ENCODE results near the gene RBM20.
"Not testable (repeated sequence)": the region's sequence is repeated elsewhere in the genome, so short reads cannot be mapped to it uniquely, and the experiment has no call there.

RBM20 gene

GRCh38 chr10:110643653-110644597, at the start of gene RBM20:
Gene RBM20 (plus strand): TSS chr10:110644336. CDS start chr10:110644455, 119 bp downstream.
- peak; percentile 5 for DNase-seq

DNA sequence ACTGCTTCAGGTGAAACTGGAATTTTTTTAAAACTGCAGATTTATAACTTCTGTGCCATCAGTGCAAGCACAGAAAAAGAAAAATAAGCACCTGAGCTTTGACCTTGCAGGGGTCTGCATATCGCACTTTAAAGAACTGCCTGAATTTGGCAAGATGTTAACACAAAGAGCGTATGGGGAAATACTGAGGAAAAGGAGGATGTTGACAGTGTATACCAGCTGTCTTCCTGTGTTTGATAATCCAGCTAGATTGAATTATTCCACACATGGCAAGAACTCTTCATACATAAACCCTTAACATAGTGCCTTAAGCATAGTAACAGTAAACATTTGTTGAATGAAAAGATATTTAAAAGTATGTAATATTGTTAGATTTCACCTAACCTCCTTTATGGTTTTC, 46.7 kb upstream of the RBM20 start:
- no peak for DNase-seq

- peak; percentile 18 for DNase-seq
These were observed 43.5 kb upstream of the RBM20 start for GRCh38 chr10:110600487-110601101.

DNA sequence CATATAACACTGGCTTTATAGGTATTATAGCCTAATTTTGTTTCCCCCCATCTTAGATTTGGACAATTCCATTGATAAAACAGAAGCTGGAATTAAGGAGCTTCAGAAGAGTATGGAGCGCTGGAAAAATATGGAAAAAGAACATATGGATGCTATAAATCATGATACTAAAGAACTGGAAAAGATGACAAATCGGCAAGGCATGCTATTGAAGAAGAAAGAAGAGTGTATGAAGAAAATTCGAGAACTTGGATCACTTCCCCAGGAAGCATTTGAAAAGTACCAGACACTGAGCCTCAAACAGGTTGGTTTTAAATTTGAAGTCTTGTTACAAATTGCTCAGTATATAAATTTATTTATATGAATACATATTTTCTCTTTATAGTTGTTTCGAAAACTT, 42.6 kb upstream of the RBM20 start:
- DNase-seq: no peak

- DNase-seq: no peak
These were observed 36.0 kb upstream of the RBM20 start for GRCh38 chr10:110608087-110608486.

DNA sequence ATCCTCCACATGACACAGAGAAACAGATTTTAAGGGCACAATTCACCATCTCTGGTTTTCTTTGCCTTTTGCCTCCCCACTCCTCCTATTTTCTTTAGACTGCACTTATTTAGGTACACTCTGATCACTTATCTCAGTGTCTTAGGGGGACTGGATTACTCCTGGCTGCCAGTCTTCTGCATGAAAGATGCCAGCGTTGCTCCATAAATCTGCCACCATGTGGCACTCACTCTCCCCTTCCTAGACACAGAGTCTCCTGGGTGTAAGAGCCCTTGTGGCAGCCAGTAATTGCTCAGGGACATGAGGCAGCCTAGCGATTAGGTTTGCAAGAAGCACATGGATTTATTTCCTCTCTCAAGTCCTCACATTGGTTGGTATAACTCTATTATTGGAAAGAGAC, 34.5 kb upstream of the RBM20 start:
- DNase-seq: no peak

DNA sequence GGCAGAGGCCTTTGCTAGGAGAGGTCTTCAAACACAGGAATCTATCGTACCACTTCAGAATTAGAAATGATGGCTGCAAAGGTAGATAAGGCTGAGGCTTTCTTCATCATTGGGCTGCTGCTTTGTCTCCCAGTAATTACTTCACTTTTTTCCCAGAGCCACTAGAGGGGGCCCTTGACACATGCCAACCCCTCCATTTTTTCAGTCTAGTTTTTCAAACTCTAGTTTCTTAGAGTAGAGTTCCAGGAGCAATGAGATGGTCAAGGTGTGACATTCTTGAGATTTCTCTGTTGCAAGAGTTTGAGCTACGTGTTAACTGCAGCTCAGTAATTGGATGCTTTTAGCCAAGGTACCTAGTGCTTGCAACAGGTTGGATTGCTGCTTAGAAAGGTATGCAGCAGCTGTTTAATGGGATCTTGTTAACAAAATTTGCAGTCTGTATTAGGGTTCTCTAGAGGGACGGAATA, 33.8 kb upstream of the RBM20 start:
- DNase-seq: peak; percentile 50

DNA sequence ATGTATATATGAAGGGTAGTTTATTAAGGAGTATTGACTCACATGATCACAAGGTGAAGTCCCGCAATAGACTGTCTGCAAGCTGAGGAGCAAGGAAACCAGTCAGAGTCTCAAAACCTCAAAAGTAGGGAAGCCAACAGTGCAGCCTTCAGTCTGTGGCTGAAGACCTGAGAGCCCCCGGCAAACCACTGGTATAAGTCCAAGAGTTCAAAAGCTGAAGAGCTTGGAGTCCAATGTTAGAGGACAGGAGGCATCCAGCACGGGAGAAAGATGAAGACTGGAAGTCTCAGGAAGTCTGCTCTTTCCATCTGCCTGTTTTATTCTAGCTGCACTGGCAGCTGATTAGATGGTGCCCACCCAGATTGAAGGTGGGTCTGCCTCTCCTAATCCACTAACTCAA, 33.4 kb upstream of the RBM20 start:
- not testable (repeated sequence) for DNase-seq

GRCh38 chr10:110612087-110612486, 32.0 kb upstream of the RBM20 start:
- no peak for DNase-seq

DNA sequence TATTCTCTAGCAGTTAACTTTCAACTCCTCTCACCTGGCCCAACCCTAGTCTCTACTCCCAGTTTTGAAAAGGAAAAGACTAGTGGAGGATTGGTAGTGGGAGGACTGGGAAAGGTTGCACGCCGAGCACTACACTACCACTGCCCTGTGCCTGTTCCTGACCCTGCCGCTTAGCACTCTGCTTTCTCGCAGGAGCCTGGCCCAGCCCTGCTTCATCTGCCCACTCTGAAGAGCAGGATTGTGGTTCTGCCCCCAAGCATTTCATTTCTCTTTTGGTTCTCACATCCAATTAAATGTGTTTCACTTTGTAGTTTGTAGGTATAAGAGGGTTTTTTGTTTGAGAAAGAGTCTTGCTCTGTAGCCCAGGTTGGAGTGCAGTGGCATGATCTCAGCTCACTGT, 31.5 kb upstream of the RBM20 start:
- DNase-seq: no peak

DNA sequence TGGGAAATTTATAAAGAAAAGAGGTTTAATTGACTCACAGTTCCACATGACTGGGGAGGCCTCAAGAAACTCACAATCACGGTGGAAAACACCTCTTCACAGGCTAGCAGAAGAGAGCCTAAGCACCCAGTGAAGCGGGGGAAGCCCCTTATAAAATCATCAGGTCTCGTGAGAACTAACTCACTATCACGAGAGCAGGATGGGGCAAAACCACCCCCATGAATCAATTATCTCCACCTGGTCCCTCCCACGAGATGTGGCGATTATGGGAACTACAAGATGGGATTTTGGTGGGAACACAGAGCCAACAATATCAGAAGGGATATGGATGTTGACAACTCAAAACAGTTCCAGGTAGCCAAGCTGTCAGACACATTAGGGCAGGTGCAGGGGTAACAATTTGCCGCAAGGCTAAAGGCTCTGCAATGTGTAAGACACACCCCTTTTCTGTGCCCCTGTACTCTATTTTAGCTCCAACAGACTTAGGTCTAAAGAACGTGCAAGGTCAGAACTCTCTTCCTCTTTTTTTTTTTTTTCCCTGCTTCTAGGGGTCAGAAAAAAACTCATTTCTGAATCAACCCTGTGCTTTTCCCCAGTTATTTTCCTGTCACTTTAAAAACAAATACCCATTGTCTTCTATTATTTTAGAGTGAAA, 30.7 kb upstream of the RBM20 start:
- peak; percentile 66 for DNase-seq

DNA sequence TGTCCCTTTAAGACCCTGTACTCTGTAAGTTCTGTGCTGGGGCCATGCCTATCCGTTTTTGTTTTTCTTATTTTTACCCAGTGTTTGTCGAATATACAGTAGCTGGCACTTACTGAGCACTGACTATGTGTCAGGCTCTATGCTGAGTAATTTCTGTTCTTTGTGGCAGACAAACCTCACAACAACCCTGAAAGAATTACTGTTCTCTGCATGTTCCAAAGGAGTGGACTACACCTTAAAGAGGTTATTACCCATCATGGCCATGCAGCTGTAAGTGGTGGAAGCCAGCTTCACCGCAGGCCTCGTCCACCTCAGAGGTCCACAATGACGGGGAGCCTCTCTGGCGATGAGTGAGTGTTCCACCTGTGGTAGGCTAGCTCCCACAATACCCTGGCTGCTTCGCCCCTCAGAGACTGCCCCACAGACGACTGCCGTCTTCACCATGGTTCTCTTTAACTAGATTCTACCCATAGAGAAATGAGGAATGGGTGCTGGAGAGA, 30.1 kb upstream of the RBM20 start:
- no peak for DNase-seq

- DNase-seq: no peak
These were observed 28.9 kb upstream of the RBM20 start for GRCh38 chr10:110615057-110615747.

DNA sequence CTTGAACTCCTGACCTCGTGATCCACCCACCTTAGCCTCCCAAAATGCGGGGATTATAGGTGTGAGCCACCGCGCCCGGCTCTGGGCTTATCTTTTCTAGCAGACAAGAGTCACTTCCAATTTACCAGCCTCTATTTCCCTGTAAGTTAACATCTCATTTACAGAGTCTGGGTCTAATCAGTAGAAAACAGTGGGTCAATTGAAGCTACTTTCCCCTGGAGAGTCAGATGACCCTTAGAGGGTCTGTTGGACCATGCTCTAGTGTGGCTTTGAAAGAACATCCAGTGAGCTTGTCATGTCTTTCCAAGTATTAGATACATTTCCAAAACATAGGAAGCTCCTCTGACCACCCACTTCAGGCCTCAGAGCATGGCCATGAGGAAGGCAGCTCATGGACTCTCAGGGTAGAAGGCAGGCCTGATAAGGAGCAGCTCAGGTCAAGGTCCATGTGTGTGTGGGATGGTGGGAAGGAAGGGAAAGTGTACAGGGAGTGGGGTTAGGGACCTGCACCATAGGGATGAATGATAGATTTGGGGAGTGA, 27.6 kb upstream of the RBM20 start:
- no peak for DNase-seq

DNA sequence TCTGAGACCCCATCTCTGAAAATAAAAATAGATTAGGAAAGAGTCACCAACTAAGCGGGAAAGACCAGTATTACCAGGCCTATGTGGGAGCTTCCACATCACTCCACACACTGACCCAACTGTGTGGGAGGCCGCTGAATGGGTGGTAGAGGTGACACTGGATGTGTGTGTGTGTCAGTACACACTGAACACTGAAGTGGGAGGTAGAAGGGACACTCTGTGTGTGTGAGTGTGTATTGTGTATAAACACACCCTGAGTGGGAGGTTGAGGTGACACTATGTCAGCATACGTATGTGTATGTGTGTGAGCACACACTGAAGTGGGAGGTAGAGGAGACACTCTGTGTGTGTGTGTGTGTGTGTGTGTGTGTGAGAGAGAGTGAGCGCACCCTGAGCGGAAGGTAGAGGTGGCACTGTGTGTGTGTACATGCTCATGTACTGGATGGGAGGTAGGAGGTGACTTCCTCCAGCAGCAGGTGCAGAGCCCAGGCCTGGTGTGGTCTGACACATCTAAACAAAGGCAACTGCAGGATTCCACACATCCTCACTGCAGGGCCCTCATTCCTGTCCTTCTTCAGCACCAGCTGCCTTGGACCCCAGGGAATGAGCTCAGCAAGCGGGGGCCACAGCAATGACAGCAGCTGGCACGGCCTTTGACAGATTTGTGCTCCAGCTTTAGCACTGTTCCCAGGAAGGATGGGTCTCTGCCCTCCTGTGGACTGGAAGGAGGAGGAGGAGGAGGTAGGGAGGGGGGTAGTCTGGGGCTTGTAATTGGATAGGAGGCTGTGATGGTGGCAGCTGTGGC, 26.5 kb upstream of the RBM20 start:
- peak; percentile 17 for DNase-seq

DNA sequence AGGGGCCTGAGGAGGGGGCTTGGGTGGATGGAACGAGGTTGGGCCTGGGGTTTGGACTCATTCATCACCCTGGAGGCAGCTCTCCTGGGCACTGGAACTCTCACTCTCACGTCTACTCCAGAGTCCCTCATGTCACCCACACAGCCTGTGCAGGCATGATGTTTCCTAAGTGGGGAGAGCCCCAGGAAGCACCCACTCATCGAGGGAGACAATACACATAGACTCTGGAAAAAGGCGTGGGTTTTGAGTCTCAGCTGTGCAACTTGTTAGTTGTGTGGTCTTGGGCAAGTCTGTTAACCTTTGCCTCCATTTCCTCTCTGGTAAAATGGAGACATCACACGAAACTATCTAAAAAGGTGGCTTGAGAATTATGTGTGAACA, 25.9 kb upstream of the RBM20 start:
- peak; percentile 55 for DNase-seq

GRCh38 chr10:110619514-110620397, 24.4 kb upstream of the RBM20 start:
- DNase-seq: no peak

- no peak for DNase-seq
These were observed 23.8 kb upstream of the RBM20 start for GRCh38 chr10:110620398-110620719.

DNA sequence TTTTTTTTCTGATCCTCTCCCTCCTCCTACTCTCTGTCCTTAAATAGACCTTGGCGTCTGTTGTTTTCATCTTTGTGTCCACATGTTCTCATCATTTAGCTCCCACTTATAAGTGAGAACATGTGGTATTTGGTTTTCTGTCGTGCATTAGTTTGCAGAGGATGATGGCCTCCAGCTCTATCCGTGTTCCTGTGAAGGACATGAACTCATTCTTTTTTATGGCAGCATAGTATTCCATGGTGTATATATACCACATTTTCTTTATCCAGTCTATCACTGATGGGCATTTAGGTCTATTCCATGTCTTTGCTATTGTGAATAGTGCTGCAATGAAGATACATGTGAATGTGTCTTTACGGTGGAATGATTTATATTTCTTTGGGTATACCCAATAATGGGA, 20.8 kb upstream of the RBM20 start:
- DNase-seq: not testable (repeated sequence)

DNA sequence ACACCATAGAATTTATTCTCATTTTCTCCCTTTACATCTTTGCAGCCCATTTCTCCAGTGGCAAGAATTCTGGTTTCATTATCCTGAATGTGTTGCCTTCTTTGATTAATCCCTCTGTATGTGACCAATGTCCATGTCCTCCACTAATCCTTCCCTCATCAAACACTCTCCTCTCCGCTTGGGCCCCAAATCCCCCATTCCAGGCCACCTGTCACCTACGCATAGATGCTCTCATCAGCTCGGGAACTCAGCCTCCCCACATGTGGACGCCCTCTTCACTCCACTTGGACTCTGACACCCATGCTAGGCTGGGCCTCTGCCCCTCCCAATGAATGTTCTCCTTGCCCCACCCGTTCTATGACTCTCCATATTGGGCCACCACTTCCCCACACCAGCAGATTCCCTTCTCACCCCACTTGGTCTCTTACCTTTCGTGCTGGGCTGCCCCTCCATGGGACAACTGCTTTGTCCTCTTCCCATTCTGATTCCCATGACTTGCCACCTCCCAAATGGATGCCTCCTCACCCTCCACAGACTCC, 18.7 kb upstream of the RBM20 start:
- DNase-seq: no peak
